GM18511 (cell line): ENCODE measurements around the gene NUP214.

Experiments
- ATAC-seq: cut with Tn5 transposase; IDR thresholded peaks from one replicate; pipeline ENCODE4 v1.9.1; 2021; ENCODE audit warnings: mild to moderate bottlenecking, moderate library complexity; ENCODE audit not compliant: unreplicated experiment

The NUP214 gene

GRCh38 chr9:131274674-131275331 lies 149.4 kb downstream of the NUP214 start:
- peak; percentile 30 for ATAC-seq

- ATAC-seq, result peak; percentile 38
Measured at GRCh38 chr9:131275332-131276093, 150.1 kb downstream of the NUP214 start.

- ATAC-seq, result no peak
Measured at GRCh38 chr9:131276094-131276888, 150.9 kb downstream of the NUP214 start, which contains the start of gene FAM78A. TSS of gene FAM78A (minus strand) at chr9:131276510. CDS start at chr9:131276179, 331 bp downstream.

GRCh38 chr9:131276891-131277286 lies 151.5 kb downstream of the NUP214 start:
- no peak for ATAC-seq

GRCh38 chr9:131277287-131277909 lies 152.0 kb downstream of the NUP214 start:
- no peak for ATAC-seq

GRCh38 chr9:131277910-131278701 lies 152.7 kb downstream of the NUP214 start:
- ATAC-seq, result no peak

GRCh38 chr9:131278702-131279111 lies 153.3 kb downstream of the NUP214 start:
- no peak for ATAC-seq

GRCh38 chr9:131279196-131279862 lies 153.9 kb downstream of the NUP214 start:
- no peak for ATAC-seq

- no peak for ATAC-seq
Measured at GRCh38 chr9:131279863-131280570, 154.6 kb downstream of the NUP214 start.

- ATAC-seq, result no peak
Measured at GRCh38 chr9:131280660-131281059, 155.3 kb downstream of the NUP214 start.

GRCh38 chr9:131281119-131281965 lies 156.0 kb downstream of the NUP214 start:
- no peak for ATAC-seq

GRCh38 chr9:131282175-131282574 lies 156.8 kb downstream of the NUP214 start:
- ATAC-seq, result no peak

- no peak for ATAC-seq
Measured at GRCh38 chr9:131282688-131283422, 157.5 kb downstream of the NUP214 start.
